ENCODE data around the gene MLYCD. TPM values are rescaled to one million over a fixed set of nuclear protein-coding genes. Genes with fewer than 3 reads are reported as not detected.

Gene MLYCD
- total and polyA plus RNA-seq, 2 experiments from 2014 or later: 3.2 to 7.2 TPM

DNA sequence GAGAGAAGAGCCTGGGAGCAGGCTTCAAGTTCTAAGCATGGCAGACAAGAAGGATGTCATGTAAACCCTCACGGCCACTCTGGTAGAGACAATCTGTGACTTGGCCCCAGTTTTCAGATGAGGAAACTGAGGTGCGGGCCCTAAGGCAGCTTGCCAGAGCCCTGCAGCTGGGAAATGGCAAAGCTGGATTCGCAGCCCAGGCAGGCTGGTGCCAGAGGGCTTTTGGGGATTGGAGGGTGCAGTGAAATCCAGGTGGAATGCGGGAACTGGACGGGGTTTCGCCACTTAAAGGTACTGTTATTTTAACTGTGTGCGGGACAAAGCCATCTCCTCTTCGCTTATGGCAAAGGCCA is 53.6 kb downstream of the MLYCD start:
- H3K36me3 Mint-ChIP-seq (ENCODE audit: low read depth): peaks cover 9% of the 10 kb centered on the region; the same call in 2 of the 3 replicates
- no peak for DNase-seq (ENCODE audit: low spot score)
- no peak overlapping the region for H3K4me3 Mint-ChIP-seq

More for the DNA sequence above, 53.6 kb downstream of the MLYCD start:
- H3K4me1 ChIP-seq (ENCODE audit: insufficient read depth): no peaks in the 10 kb centered on the region
- peaks cover 17% of the 10 kb centered on the region for H3K9me3 Mint-ChIP-seq
- H3K4me1 Mint-ChIP-seq: peaks cover 9% of the 10 kb centered on the region
- no peak overlapping the region for H3K27ac ChIP-seq (ENCODE audit: low read depth)
- ATAC-seq: no peak
- TF ChIP-seq POLR2AphosphoS5 (IDR thresholded peaks at IDR 0.05; ENCODE audit: low read depth) (no peak), EZH2 (IDR thresholded peaks at IDR 0.05; ENCODE audit: low read depth, unreplicated experiment) (no peak), STAT1 (IDR thresholded peaks at IDR 0.05; ENCODE audit: unreplicated experiment) (no peak), ZNF114 (CRISPR knock-in tag; IDR thresholded peaks at IDR 0.05) (no peak), ZNF331 (CRISPR knock-in tag; IDR thresholded peaks at IDR 0.05; ENCODE audit: low read depth) (no peak), JUNB (IDR thresholded peaks at IDR 0.05; ENCODE audit: unreplicated experiment) (no peak), CREB1 (CRISPR knock-in tag; IDR thresholded peaks at IDR 0.05; ENCODE audit: low read depth) (no peak)
- TF ChIP-seq, protein P1, sequence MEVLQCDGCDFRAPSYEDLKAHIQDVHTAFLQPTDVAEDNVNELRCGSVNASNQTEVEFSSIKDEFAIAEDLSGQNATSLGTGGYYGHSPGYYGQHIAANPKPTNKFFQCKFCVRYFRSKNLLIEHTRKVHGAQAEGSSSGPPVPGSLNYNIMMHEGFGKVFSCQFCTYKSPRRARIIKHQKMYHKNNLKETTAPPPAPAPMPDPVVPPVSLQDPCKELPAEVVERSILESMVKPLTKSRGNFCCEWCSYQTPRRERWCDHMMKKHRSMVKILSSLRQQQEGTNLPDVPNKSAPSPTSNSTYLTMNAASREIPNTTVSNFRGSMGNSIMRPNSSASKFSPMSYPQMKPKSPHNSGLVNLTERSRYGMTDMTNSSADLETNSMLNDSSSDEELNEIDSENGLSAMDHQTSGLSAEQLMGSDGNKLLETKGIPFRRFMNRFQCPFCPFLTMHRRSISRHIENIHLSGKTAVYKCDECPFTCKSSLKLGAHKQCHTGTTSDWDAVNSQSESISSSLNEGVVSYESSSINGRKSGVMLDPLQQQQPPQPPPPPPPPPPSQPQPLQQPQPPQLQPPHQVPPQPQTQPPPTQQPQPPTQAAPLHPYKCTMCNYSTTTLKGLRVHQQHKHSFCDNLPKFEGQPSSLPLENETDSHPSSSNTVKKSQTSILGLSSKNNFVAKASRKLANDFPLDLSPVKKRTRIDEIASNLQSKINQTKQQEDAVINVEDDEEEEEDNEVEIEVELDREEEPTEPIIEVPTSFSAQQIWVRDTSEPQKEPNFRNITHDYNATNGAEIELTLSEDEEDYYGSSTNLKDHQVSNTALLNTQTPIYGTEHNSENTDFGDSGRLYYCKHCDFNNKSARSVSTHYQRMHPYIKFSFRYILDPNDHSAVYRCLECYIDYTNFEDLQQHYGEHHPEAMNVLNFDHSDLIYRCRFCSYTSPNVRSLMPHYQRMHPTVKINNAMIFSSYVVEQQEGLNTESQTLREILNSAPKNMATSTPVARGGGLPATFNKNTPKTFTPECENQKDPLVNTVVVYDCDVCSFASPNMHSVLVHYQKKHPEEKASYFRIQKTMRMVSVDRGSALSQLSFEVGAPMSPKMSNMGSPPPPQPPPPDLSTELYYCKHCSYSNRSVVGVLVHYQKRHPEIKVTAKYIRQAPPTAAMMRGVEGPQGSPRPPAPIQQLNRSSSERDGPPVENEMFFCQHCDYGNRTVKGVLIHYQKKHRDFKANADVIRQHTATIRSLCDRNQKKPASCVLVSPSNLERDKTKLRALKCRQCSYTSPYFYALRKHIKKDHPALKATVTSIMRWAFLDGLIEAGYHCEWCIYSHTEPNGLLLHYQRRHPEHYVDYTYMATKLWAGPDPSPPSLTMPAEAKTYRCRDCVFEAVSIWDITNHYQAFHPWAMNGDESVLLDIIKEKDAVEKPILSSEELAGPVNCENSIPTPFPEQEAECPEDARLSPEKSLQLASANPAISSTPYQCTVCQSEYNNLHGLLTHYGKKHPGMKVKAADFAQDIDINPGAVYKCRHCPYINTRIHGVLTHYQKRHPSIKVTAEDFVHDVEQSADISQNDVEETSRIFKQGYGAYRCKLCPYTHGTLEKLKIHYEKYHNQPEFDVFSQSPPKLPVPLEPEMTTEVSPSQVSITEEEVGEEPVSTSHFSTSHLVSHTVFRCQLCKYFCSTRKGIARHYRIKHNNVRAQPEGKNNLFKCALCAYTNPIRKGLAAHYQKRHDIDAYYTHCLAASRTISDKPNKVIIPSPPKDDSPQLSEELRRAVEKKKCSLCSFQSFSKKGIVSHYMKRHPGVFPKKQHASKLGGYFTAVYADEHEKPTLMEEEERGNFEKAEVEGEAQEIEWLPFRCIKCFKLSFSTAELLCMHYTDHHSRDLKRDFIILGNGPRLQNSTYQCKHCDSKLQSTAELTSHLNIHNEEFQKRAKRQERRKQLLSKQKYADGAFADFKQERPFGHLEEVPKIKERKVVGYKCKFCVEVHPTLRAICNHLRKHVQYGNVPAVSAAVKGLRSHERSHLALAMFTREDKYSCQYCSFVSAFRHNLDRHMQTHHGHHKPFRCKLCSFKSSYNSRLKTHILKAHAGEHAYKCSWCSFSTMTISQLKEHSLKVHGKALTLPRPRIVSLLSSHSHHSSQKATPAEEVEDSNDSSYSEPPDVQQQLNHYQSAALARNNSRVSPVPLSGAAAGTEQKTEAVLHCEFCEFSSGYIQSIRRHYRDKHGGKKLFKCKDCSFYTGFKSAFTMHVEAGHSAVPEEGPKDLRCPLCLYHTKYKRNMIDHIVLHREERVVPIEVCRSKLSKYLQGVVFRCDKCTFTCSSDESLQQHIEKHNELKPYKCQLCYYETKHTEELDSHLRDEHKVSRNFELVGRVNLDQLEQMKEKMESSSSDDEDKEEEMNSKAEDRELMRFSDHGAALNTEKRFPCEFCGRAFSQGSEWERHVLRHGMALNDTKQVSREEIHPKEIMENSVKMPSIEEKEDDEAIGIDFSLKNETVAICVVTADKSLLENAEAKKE (CRISPR knock-in tag; IDR thresholded peaks at IDR 0.05): no peak
- TF ChIP-seq, protein P2, sequence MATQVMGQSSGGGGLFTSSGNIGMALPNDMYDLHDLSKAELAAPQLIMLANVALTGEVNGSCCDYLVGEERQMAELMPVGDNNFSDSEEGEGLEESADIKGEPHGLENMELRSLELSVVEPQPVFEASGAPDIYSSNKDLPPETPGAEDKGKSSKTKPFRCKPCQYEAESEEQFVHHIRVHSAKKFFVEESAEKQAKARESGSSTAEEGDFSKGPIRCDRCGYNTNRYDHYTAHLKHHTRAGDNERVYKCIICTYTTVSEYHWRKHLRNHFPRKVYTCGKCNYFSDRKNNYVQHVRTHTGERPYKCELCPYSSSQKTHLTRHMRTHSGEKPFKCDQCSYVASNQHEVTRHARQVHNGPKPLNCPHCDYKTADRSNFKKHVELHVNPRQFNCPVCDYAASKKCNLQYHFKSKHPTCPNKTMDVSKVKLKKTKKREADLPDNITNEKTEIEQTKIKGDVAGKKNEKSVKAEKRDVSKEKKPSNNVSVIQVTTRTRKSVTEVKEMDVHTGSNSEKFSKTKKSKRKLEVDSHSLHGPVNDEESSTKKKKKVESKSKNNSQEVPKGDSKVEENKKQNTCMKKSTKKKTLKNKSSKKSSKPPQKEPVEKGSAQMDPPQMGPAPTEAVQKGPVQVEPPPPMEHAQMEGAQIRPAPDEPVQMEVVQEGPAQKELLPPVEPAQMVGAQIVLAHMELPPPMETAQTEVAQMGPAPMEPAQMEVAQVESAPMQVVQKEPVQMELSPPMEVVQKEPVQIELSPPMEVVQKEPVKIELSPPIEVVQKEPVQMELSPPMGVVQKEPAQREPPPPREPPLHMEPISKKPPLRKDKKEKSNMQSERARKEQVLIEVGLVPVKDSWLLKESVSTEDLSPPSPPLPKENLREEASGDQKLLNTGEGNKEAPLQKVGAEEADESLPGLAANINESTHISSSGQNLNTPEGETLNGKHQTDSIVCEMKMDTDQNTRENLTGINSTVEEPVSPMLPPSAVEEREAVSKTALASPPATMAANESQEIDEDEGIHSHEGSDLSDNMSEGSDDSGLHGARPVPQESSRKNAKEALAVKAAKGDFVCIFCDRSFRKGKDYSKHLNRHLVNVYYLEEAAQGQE (IDR thresholded peaks at IDR 0.05; ENCODE audit: unreplicated experiment): no peak
- no peaks in the 10 kb centered on the region for H3K27me3 ChIP-seq (ENCODE audit: insufficient read depth)
- no peak overlapping the region for H3K4me3 ChIP-seq
- H4K20me1 ChIP-seq (replicated peaks; ENCODE audit: insufficient read depth): no peaks in the 10 kb centered on the region
- H3K36me3 ChIP-seq (ENCODE audit: insufficient read depth): no peaks in the 10 kb centered on the region
- H3K27me3 Mint-ChIP-seq (ENCODE audit: insufficient read depth, low read depth, poor library complexity): peaks cover 11% of the 10 kb centered on the region
- H3K79me2 ChIP-seq (replicated peaks; ENCODE audit: insufficient read depth): no peaks in the 10 kb centered on the region
- no peak overlapping the region for H3K4me2 ChIP-seq
- no peak overlapping the region for H3K27ac Mint-ChIP-seq
- H3K9me2 ChIP-seq (ENCODE audit: insufficient read depth): no peaks in the 10 kb centered on the region
- H2AFZ ChIP-seq: no peak overlapping the region
- H3F3A ChIP-seq (replicated peaks; ENCODE audit: low read depth): peaks cover 13% of the 10 kb centered on the region; the same call in 1 of the 2 replicates

Measured in GM23338 (cell line).